Spleen (tissue), 11 donors: ENCODE data around the gene MEAK7. TPM values are rescaled to one million over a fixed set of nuclear protein-coding genes. Genes with fewer than 3 reads are reported as not detected.

Experiments used
- DNase-seq: peaks from one replicate; pipeline ENCODE4 v3.0.0-alpha.2; 2020
- H3K27ac ChIP-seq, 8 donors: fragments of 200-600 bp; sonication (generic) in 7 of 8; 1 replicate in 4 of 8; 2 replicates in 4 of 8; pipeline versions ENCODE4 v1.5.0 to v1.8.0; 2016 to 2021; ENCODE audit warnings: inconsistent platforms in 4 of 8, mild to moderate bottlenecking in 4 of 8, moderate library complexity in 1 of 8
- H3K27me3 ChIP-seq, 7 donors: fragments of 200-600 bp; sonication (generic) in 6 of 7; replicated peaks in 1 of 7; 1 replicate in 4 of 7; 2 replicates in 3 of 7; pipeline versions ENCODE4 v1.5.0 to v1.8.0; 2016 to 2021; ENCODE audit warnings: inconsistent platforms in 3 of 7, mild to moderate bottlenecking in 1 of 7
- H3K36me3 ChIP-seq, 6 donors: fragments of 200-600 bp; sonication (generic) in 5 of 6; 1 replicate in 4 of 6; 2 replicates in 2 of 6; pipeline versions ENCODE4 v1.5.0 to v1.8.0; 2016 to 2021; ENCODE audit warnings: inconsistent platforms in 2 of 6
- H3K4me1 ChIP-seq, 6 donors: fragments of 200-600 bp; sonication (generic) in 5 of 6; 1 replicate in 3 of 6; 2 replicates in 3 of 6; pipeline versions ENCODE4 v1.5.0 to v1.8.0; 2016 to 2021; ENCODE audit warnings: inconsistent platforms in 3 of 6
- H3K4me3 ChIP-seq, 8 donors: fragments of 200-600 bp; sonication (generic) in 7 of 8; 1 replicate in 4 of 8; 2 replicates in 4 of 8; pipeline versions ENCODE4 v1.5.0 to v1.8.0; 2016 to 2021; ENCODE audit warnings: inconsistent platforms in 4 of 8, mild to moderate bottlenecking in 4 of 8, moderate library complexity in 2 of 8
- H3K9me3 ChIP-seq, 8 donors: fragments of 200-600 bp; sonication (generic) in 7 of 8; 1 replicate in 4 of 8; 2 replicates in 4 of 8; pipeline versions ENCODE4 v1.5.0 to v1.8.0; 2016 to 2021; ENCODE audit warnings: inconsistent platforms in 4 of 8
- CTCF ChIP-seq, 11 experiments: fragments of 200-600 bp in 7 of 11; fragments of 450-650 bp in 4 of 11; sonication (generic) in 4 of 11; IDR thresholded peaks in 8 of 11; conservative IDR thresholded peaks in 3 of 11; 1 replicate in 7 of 11; 2 replicates in 4 of 11; pipeline versions ENCODE4 v1.4.0 to v1.8.0; 2016 to 2021; ENCODE audit warnings: antibody characterized with exemption in 11 of 11, inconsistent platforms in 4 of 11, mild to moderate bottlenecking in 1 of 11
- POLR2A ChIP-seq, 3 donors: fragments of 450-650 bp; IDR thresholded peaks; one replicate each; pipeline ENCODE4 v1.5.1; 2017; ENCODE audit warnings: antibody characterized with exemption in 3 of 3, mild to moderate bottlenecking in 1 of 3
- POLR2AphosphoS5 ChIP-seq, 3 donors: sonication (generic); formaldehyde crosslinking; IDR thresholded peaks; one replicate each; pipeline ENCODE4 v1.5.1; 2017; ENCODE audit warnings: antibody characterized with exemption in 3 of 3
- WGBS, 5 donors: extraction: QIAGEN DNeasy Blood & Tissue Kit in 3 of 5; methylation state at CpG; one replicate each; pipeline versions ENCODE4 v1.1.5 to v1.1.7; 2013 to 2018; 5-methylcytosine and 5-hydroxymethylcytosine counted together
- intact Hi-C: fragments of 100-400 bp; cut with DNase I; formaldehyde crosslinking; loops from one replicate; pipeline ENCODE4 v1.15.0; 2023; ENCODE audit warnings: low total_unique reads
- polyA plus RNA-seq, 3 donors: library from polyadenylated mRNA; stranded (reverse); fragments of 200-250 nt; gene quantifications; one replicate each; pipeline ENCODE4 v1.2.1, GENCODE V29; 2013
- total RNA-seq, 7 donors: library from RNA; depleted of rRNA in 3 of 7; stranded (reverse); fragments of >200 nt in 3 of 7; fragmentation: NEBNext Ultra II Directional in 4 of 7; extraction: Animal tissue kit (Norgen Biotek cat#: 25700) in 4 of 7; gene quantifications; one replicate each; pipeline versions ENCODE4 v1.1.0 to v1.2.1, GENCODE V29; 2016 to 2021
- donor health status: healthy with polysubstance abuse.
- donor health status: DM: no; HTN: no; CAD: no; lungs with moderate emphysema.
- donor health status: DM: no; HTN: no; CAD: no.
- donor health status: Bipolar disorder and iron deficiency.
- donor health status: healthy.
- donor health status: DM: no; HTN: no; CAD: no.
- donor health status: DM: yes; HTN: yes; CAD: no.

MEAK7 gene
- total and polyA plus RNA-seq, 10 donors = 1.5 to 14.9 (median 10.2) TPM

- Histone ChIP-seq H3K27me3 (peaks cover 0 to 12% (median 0%) of the 10 kb centered on the region in 7 donors), H3K4me3 (no peak overlapping the region), H3K27ac (peak overlapping the region in 1 of 8 donors; percentile 85), H3K4me1 (peaks cover 3 to 68% (median 23%) of the 10 kb centered on the region in 6 donors), H3K36me3 (no peaks in the 10 kb centered on the region), H3K9me3 (no peaks in the 10 kb centered on the region)
- peak; percentile 47 for DNase-seq
- 83 to 91% (median 88%) methylated on average over 22 of the region's 22 CpGs for WGBS, 5 donors
- intact Hi-C loops = no loop called here
- TF ChIP-seq POLR2AphosphoS5 (IDR thresholded peaks at IDR 0.05) (no peak), CTCF (IDR thresholded peaks at IDR 0.05 in 8 of 11, conservative IDR thresholded peaks at IDR 0.05 in 3 of 11) (no peak), POLR2A (IDR thresholded peaks at IDR 0.05) (no peak)
Measured at GRCh38 chr16:84546669-84547545, 42.4 kb upstream of the MEAK7 start.

GRCh38 chr16:84545114-84545737, 40.8 kb upstream of the MEAK7 start:
- H3K27me3 ChIP-seq = peaks cover 0 to 12% (median 0%) of the 10 kb centered on the region in 7 donors
- TF ChIP-seq POLR2AphosphoS5 (IDR thresholded peaks at IDR 0.05) = no peak
- TF ChIP-seq CTCF (IDR thresholded peaks at IDR 0.05 in 8 of 11, conservative IDR thresholded peaks at IDR 0.05 in 3 of 11) = no peak
- no peak for TF ChIP-seq POLR2A (IDR thresholded peaks at IDR 0.05)
- DNase-seq = peak; percentile 47
- WGBS, 5 donors = 75 to 84% (median 81%) methylated on average over 12 of the region's 12 CpGs
- no peak overlapping the region for H3K27ac ChIP-seq
- no peaks in the 10 kb centered on the region for H3K36me3 ChIP-seq
- peaks cover 3 to 54% (median 20%) of the 10 kb centered on the region in 6 donors for H3K4me1 ChIP-seq
- intact Hi-C loops = no loop called here
- H3K4me3 ChIP-seq = no peak overlapping the region
- no peaks in the 10 kb centered on the region for H3K9me3 ChIP-seq

GRCh38 chr16:84544031-84544773, 39.7 kb upstream of the MEAK7 start:
- peak; percentile 76 for DNase-seq
- Histone ChIP-seq H3K4me3 (no peak overlapping the region), H3K4me1 (peaks cover 3 to 44% (median 17%) of the 10 kb centered on the region in 6 donors), H3K36me3 (no peaks in the 10 kb centered on the region), H3K27ac (no peak overlapping the region), H3K27me3 (peaks cover 0 to 12% (median 0%) of the 10 kb centered on the region in 7 donors), H3K9me3 (no peaks in the 10 kb centered on the region)
- TF ChIP-seq CTCF (IDR thresholded peaks at IDR 0.05 in 8 of 11, conservative IDR thresholded peaks at IDR 0.05 in 3 of 11) (no peak), POLR2A (IDR thresholded peaks at IDR 0.05) (no peak), POLR2AphosphoS5 (IDR thresholded peaks at IDR 0.05) (peak in 1 of 3 donors; percentile 21)
- whole genome bisulfite sequencing, 5 donors = 44 to 57% (median 47%) methylated on average over 25 of the region's 25 CpGs
- intact Hi-C loops = no loop called here
